Measurements from ENCODE around the gene RBM48. TPM values are rescaled to one million over a fixed set of nuclear protein-coding genes. Genes with fewer than 3 reads are reported as not detected.

RBM48 gene
- total RNA-seq, 2 experiments from 2014 or later: 17.7 to 18.4 TPM

GRCh38 chr7:92550194-92550593 lies 21.6 kb downstream of the RBM48 start:
- Mint-ChIP-seq H3K27me3 (peaks cover 4% of the 10 kb centered on the region), H3K9me3 (no peaks in the 10 kb centered on the region), H3K36me3 (ENCODE audit: low read depth) (no peaks in the 10 kb centered on the region), H3K4me1 (no peaks in the 10 kb centered on the region), H3K27ac (no peak overlapping the region), H3K4me3 (no peak overlapping the region)
- POLR2A ChIA-PET: no interaction called here
- DNase-seq: no peak
- CTCF ChIA-PET: interaction anchor here (0.8 to 3.5 kb wide), 3 partner anchors 8 to 15 kb away, joined by 3 to 10 read pairs (median 5); no protein-coding TSS in a partner anchor

- DNase-seq: no peak
- H3K9me3 Mint-ChIP-seq: no peaks in the 10 kb centered on the region
- H3K27ac Mint-ChIP-seq: no peak overlapping the region
- peaks cover 12% of the 10 kb centered on the region for H3K36me3 Mint-ChIP-seq (ENCODE audit: low read depth)
- H3K4me3 Mint-ChIP-seq: no peak overlapping the region
- H3K27me3 Mint-ChIP-seq: peaks cover 2% of the 10 kb centered on the region
- POLR2A ChIA-PET: no interaction called here
- CTCF ChIA-PET: interaction anchor here (1.0 to 1.2 kb wide), 2 partner anchors 19 to 111 kb away, joined by 3 read pairs; partner anchors contain the start of gene GATAD1
- no peaks in the 10 kb centered on the region for H3K4me1 Mint-ChIP-seq
Measured at GRCh38 chr7:92557249-92557648, 28.7 kb downstream of the RBM48 start.

GRCh38 chr7:92557808-92558362 lies 29.3 kb downstream of the RBM48 start:
- peaks cover 13% of the 10 kb centered on the region for H3K36me3 Mint-ChIP-seq (ENCODE audit: low read depth)
- H3K4me1 Mint-ChIP-seq: no peaks in the 10 kb centered on the region
- H3K27me3 Mint-ChIP-seq: peaks cover 2% of the 10 kb centered on the region
- POLR2A ChIA-PET: no interaction called here
- no peak overlapping the region for H3K4me3 Mint-ChIP-seq
- no peak overlapping the region for H3K27ac Mint-ChIP-seq
- CTCF ChIA-PET: interaction anchor here (0.6 to 1.5 kb wide), 4 partner anchors 9 to 166 kb away, joined by 3 to 5 read pairs (median 4); partner anchors contain the start of genes GATAD1 and RBM48
- no peaks in the 10 kb centered on the region for H3K9me3 Mint-ChIP-seq
- DNase-seq: no peak

- POLR2A ChIA-PET: no interaction called here
- peaks cover 28% of the 10 kb centered on the region for H3K36me3 Mint-ChIP-seq (ENCODE audit: low read depth)
- H3K27ac Mint-ChIP-seq: no peak overlapping the region
- H3K4me3 Mint-ChIP-seq: no peak overlapping the region
- H3K27me3 Mint-ChIP-seq: no peaks in the 10 kb centered on the region
- H3K9me3 Mint-ChIP-seq: no peaks in the 10 kb centered on the region
- CTCF ChIA-PET: no interaction called here
- DNase-seq: no peak
- no peaks in the 10 kb centered on the region for H3K4me1 Mint-ChIP-seq
Measured at GRCh38 chr7:92560602-92561001, 32.0 kb downstream of the RBM48 start.

GRCh38 chr7:92563345-92563744 lies 34.8 kb downstream of the RBM48 start:
- POLR2A ChIA-PET: interaction anchor here (0.5 kb wide), 1 partner anchor 27 kb away, joined by 3 read pairs; the partner anchor contains the start of gene FAM133B
- DNase-seq: no peak
- Mint-ChIP-seq H3K4me1 (no peaks in the 10 kb centered on the region), H3K9me3 (no peaks in the 10 kb centered on the region), H3K27me3 (no peaks in the 10 kb centered on the region), H3K36me3 (ENCODE audit: low read depth) (peaks cover 38% of the 10 kb centered on the region), H3K4me3 (no peak overlapping the region), H3K27ac (no peak overlapping the region)
- CTCF ChIA-PET: interaction anchor here (0.5 to 4.1 kb wide), 6 partner anchors 9 to 46 kb away, joined by 3 to 15 read pairs (median 4); partner anchors contain the start of genes PEX1 and RBM48

- DNase-seq: no peak
- Mint-ChIP-seq H3K27ac (no peak overlapping the region), H3K27me3 (no peaks in the 10 kb centered on the region), H3K9me3 (no peaks in the 10 kb centered on the region), H3K4me3 (no peak overlapping the region), H3K36me3 (ENCODE audit: low read depth) (peaks cover 39% of the 10 kb centered on the region), H3K4me1 (no peaks in the 10 kb centered on the region)
- ChIA-PET CTCF (interaction anchor here (1.1 to 1.3 kb wide), 2 partner anchors 11 to 20 kb away, joined by 3 read pairs; no protein-coding TSS in a partner anchor), POLR2A (no interaction called here)
Measured at GRCh38 chr7:92567460-92567859, 38.9 kb downstream of the RBM48 start.

- no peak for DNase-seq
- Mint-ChIP-seq H3K36me3 (ENCODE audit: low read depth) (peaks cover 36% of the 10 kb centered on the region), H3K27me3 (no peaks in the 10 kb centered on the region), H3K4me1 (peaks cover 2% of the 10 kb centered on the region), H3K27ac (no peak overlapping the region), H3K4me3 (no peak overlapping the region), H3K9me3 (peaks cover under 1% of the 10 kb centered on the region)
- CTCF ChIA-PET: interaction anchor here (0.9 kb wide), 1 partner anchor 9 kb away, joined by 6 read pairs; no protein-coding TSS in a partner anchor
- POLR2A ChIA-PET: no interaction called here
Measured at GRCh38 chr7:92569137-92569536, 40.5 kb downstream of the RBM48 start.

- POLR2A ChIA-PET: no interaction called here
- Mint-ChIP-seq H3K4me1 (peaks cover 5% of the 10 kb centered on the region), H3K27me3 (no peaks in the 10 kb centered on the region), H3K4me3 (no peak overlapping the region), H3K36me3 (ENCODE audit: low read depth) (peaks cover 58% of the 10 kb centered on the region), H3K27ac (no peak overlapping the region), H3K9me3 (peaks cover 3% of the 10 kb centered on the region)
- DNase-seq: no peak
- CTCF ChIA-PET: interaction anchor here (1.0 to 1.2 kb wide), 2 partner anchors 9 to 20 kb away, joined by 3 read pairs; no protein-coding TSS in a partner anchor
Measured at GRCh38 chr7:92576296-92576695, 47.7 kb downstream of the RBM48 start.

GRCh38 chr7:92582948-92583347 lies 54.4 kb downstream of the RBM48 start:
- Mint-ChIP-seq H3K4me1 (peaks cover 41% of the 10 kb centered on the region), H3K4me3 (no peak overlapping the region), H3K27ac (no peak overlapping the region), H3K36me3 (ENCODE audit: low read depth) (peaks cover 51% of the 10 kb centered on the region), H3K27me3 (no peaks in the 10 kb centered on the region), H3K9me3 (peaks cover 5% of the 10 kb centered on the region)
- ChIA-PET POLR2A (no interaction called here), CTCF (interaction anchor here (1.3 kb wide), 1 partner anchor 24 kb away, joined by 3 read pairs; no protein-coding TSS in a partner anchor)
- no peak for DNase-seq

GRCh38 chr7:92584953-92585352 lies 56.4 kb downstream of the RBM48 start:
- Mint-ChIP-seq H3K4me1 (peaks cover 56% of the 10 kb centered on the region), H3K27me3 (no peaks in the 10 kb centered on the region), H3K27ac (peak overlapping the region; percentile 62), H3K9me3 (peaks cover 5% of the 10 kb centered on the region), H3K4me3 (no peak overlapping the region), H3K36me3 (ENCODE audit: low read depth) (peaks cover 54% of the 10 kb centered on the region)
- ChIA-PET CTCF (interaction anchor here (1.2 to 1.4 kb wide), 2 partner anchors 8 to 21 kb away, joined by 3 read pairs; no protein-coding TSS in a partner anchor), POLR2A (no interaction called here)
- peak; percentile 11 for DNase-seq

- Mint-ChIP-seq H3K9me3 (peaks cover 5% of the 10 kb centered on the region), H3K4me1 (peaks cover 65% of the 10 kb centered on the region), H3K27ac (peak overlapping the region; percentile 57), H3K4me3 (no peak overlapping the region), H3K27me3 (peaks cover 1% of the 10 kb centered on the region), H3K36me3 (ENCODE audit: low read depth) (peaks cover 44% of the 10 kb centered on the region)
- DNase-seq: no peak
- ChIA-PET POLR2A (no interaction called here), CTCF (no interaction called here)
Measured at GRCh38 chr7:92586403-92586802, 57.8 kb downstream of the RBM48 start.

GRCh38 chr7:92586841-92587240 lies 58.2 kb downstream of the RBM48 start:
- Mint-ChIP-seq H3K27me3 (peaks cover 3% of the 10 kb centered on the region), H3K9me3 (peaks cover 5% of the 10 kb centered on the region), H3K36me3 (ENCODE audit: low read depth) (peaks cover 44% of the 10 kb centered on the region), H3K27ac (no peak overlapping the region), H3K4me1 (peaks cover 67% of the 10 kb centered on the region), H3K4me3 (no peak overlapping the region)
- POLR2A ChIA-PET: no interaction called here
- no peak for DNase-seq
- CTCF ChIA-PET: no interaction called here

All from activated CD4-positive, alpha-beta T cell treated with anti-CD3 and anti-CD28 coated beads, Interleukin-2, amount 10 ng/mL, durations not matched to agents 7 days and 5 days (primary cell).